Naive thymus-derived CD4-positive, alpha-beta T cell (primary cell): ENCODE measurements around the gene CCDC126. TPM values are rescaled to one million over a fixed set of nuclear protein-coding genes. Genes with fewer than 3 reads are reported as not detected.

ENCODE experiments used
- ATAC-seq: fragments of 150-1000 bp; cut with Tn5 transposase; 2 replicates; pipeline ENCODE4 v1.10.0; 2021; ENCODE audit warnings: mild to moderate bottlenecking, moderate library complexity
- CTCF ChIA-PET: fragments of 350-600 bp; sonication (Branson Sonifier 250); formaldehyde crosslinking; loops from one replicate; lab custom pipeline; 2021; ENCODE audit warnings: antibody characterized with exemption; lab: Charles Lee
- POLR2A ChIA-PET: fragments of 350-600 bp; sonication (Branson Sonifier 250); formaldehyde crosslinking; loops from one replicate; lab custom pipeline; 2021; ENCODE audit warnings: antibody characterized with exemption, inconsistent platforms; lab: Charles Lee
- DNase-seq, 9 donors: peaks; one replicate each; pipeline versions ENCODE4 v3.0.0 to v3.0.0-alpha.2; 2020 to 2022; ENCODE audit warnings: mixed read lengths in 1 of 9
- H3K27ac ChIP-seq: one replicate; pipeline ENCODE4 v1.7.0; 2013; ENCODE audit warnings: mild to moderate bottlenecking, low read depth, low read length, moderate library complexity
- H3K27me3 ChIP-seq, 2 donors: one replicate each; pipeline ENCODE4 v1.7.0; 2013; ENCODE audit warnings: low read length in 2 of 2, mild to moderate bottlenecking in 2 of 2, moderate library complexity in 2 of 2; ENCODE audit not compliant: control insufficient read depth in 2 of 2, insufficient read depth in 2 of 2
- H3K36me3 ChIP-seq, 3 experiments: 1 replicate in 2 of 3; 2 replicates in 1 of 3; pipeline ENCODE4 v1.7.0; 2013; ENCODE audit warnings: low read length in 3 of 3, mild to moderate bottlenecking in 3 of 3, moderate library complexity in 1 of 3; ENCODE audit not compliant: insufficient read depth in 3 of 3, control insufficient read depth in 2 of 3
- H3K4me1 ChIP-seq, 2 donors: one replicate each; pipeline ENCODE4 v1.7.0; 2013; ENCODE audit warnings: low read length in 2 of 2, mild to moderate bottlenecking in 2 of 2, moderate library complexity in 1 of 2; ENCODE audit not compliant: control insufficient read depth in 2 of 2, insufficient read depth in 2 of 2
- H3K4me3 ChIP-seq: 2 replicates; pipeline ENCODE4 v1.7.0; 2013; ENCODE audit warnings: mild to moderate bottlenecking, low read length
- H3K9me3 ChIP-seq, 3 experiments: 1 replicate in 2 of 3; 2 replicates in 1 of 3; pipeline ENCODE4 v1.7.0; 2013; ENCODE audit warnings: low read length in 3 of 3; ENCODE audit not compliant: control insufficient read depth in 2 of 3
- H3K27ac Mint-ChIP-seq, 9 donors: one replicate each; pipeline ENCODE4 v1.8.0; 2020 to 2022; ENCODE audit warnings: mixed read lengths in 9 of 9, mild to moderate bottlenecking in 8 of 9, moderate library complexity in 5 of 9, inconsistent platforms in 2 of 9
- H3K27me3 Mint-ChIP-seq, 5 donors: one replicate each; pipeline ENCODE4 v1.8.0; 2021 to 2022; ENCODE audit warnings: mixed read lengths in 5 of 5, mild to moderate bottlenecking in 1 of 5
- H3K36me3 Mint-ChIP-seq, 5 donors: one replicate each; pipeline ENCODE4 v1.8.0; 2020 to 2022; ENCODE audit warnings: mixed read lengths in 5 of 5, mild to moderate bottlenecking in 3 of 5, inconsistent platforms in 1 of 5
- H3K4me1 Mint-ChIP-seq, 7 donors: one replicate each; pipeline ENCODE4 v1.8.0; 2020 to 2022; ENCODE audit warnings: mixed read lengths in 7 of 7, mild to moderate bottlenecking in 3 of 7, inconsistent platforms in 1 of 7
- H3K4me3 Mint-ChIP-seq, 10 donors: one replicate each; pipeline ENCODE4 v1.8.0; 2020 to 2022; ENCODE audit warnings: mild to moderate bottlenecking in 10 of 10, mixed read lengths in 10 of 10, moderate library complexity in 6 of 10, inconsistent platforms in 2 of 10
- H3K9me3 Mint-ChIP-seq, 11 donors: one replicate each; pipeline ENCODE4 v1.8.0; 2020 to 2022; ENCODE audit warnings: mixed read lengths in 11 of 11, mild to moderate bottlenecking in 4 of 11, inconsistent platforms in 1 of 11, moderate library complexity in 1 of 11
- intact Hi-C, 2 donors: fragments of 100-400 bp; cut with micrococcal nuclease; formaldehyde crosslinking; loops; one replicate each; pipeline ENCODE4 v1.15.1; 2023
- polyA plus RNA-seq, 2 donors: library from polyadenylated mRNA; unstranded; fragments of 300-500 nt; fragmentation: Illumina TruSeq; gene quantifications; one replicate each; pipeline ENCODE4 v1.2.3, GENCODE V29; 2021
- total RNA-seq, 6 experiments: library from RNA in 5 of 6; stranded (reverse) in 5 of 6; gene quantifications; 1 replicate in 5 of 6; 2 replicates in 1 of 6; pipeline ENCODE4 v1.2.3 and lab custom pipeline; 2021 to 2026

Gene CCDC126
- total and polyA plus RNA-seq, 7 experiments from 2014 or later: 7.0 to 24.7 (median 16.8) TPM

- ChIA-PET CTCF (no interaction called here), POLR2A (no interaction called here)
- H3K4me3 Mint-ChIP-seq: no peak overlapping the region
- no peaks in the 10 kb centered on the region for H3K27me3 ChIP-seq
- no peaks in the 10 kb centered on the region for H3K9me3 ChIP-seq
- no peaks in the 10 kb centered on the region for H3K27me3 Mint-ChIP-seq
- no peak overlapping the region for H3K4me3 ChIP-seq
- H3K4me1 ChIP-seq: no peaks in the 10 kb centered on the region
- peak overlapping the region in 1 of 9 donors; percentile 17 for H3K27ac Mint-ChIP-seq
- H3K4me1 Mint-ChIP-seq: no peaks in the 10 kb centered on the region
- H3K27ac ChIP-seq: no peak overlapping the region
- H3K9me3 Mint-ChIP-seq: no peaks in the 10 kb centered on the region
- DNase-seq (no peak), ATAC-seq (no peak)
- intact Hi-C loops: no loop called here
- no peaks in the 10 kb centered on the region for H3K36me3 ChIP-seq
- H3K36me3 Mint-ChIP-seq: peaks cover 0 to 19% (median 0%) of the 10 kb centered on the region in 5 donors
These were observed 48.6 kb downstream of the CCDC126 start for GRCh38 chr7:23645822-23646221.

- H3K36me3 ChIP-seq: no peaks in the 10 kb centered on the region
- H3K9me3 ChIP-seq: peaks cover 0 to 25% (median 4%) of the 10 kb centered on the region in 3 experiments
- H3K27me3 Mint-ChIP-seq: no peaks in the 10 kb centered on the region
- no peaks in the 10 kb centered on the region for H3K4me1 ChIP-seq
- ATAC-seq (no peak), DNase-seq (no peak)
- peaks cover 0 to 1% (median 0%) of the 10 kb centered on the region in 7 donors for H3K4me1 Mint-ChIP-seq
- POLR2A ChIA-PET: no interaction called here
- H3K27me3 ChIP-seq: no peaks in the 10 kb centered on the region
- no peak overlapping the region for H3K27ac Mint-ChIP-seq
- peaks cover 4 to 74% (median 30%) of the 10 kb centered on the region in 11 donors for H3K9me3 Mint-ChIP-seq
- H3K36me3 Mint-ChIP-seq: peaks cover 0 to 31% (median 17%) of the 10 kb centered on the region in 5 donors
- H3K4me3 ChIP-seq: no peak overlapping the region
- intact Hi-C loops: loop anchor here in 1 of 2 donors (1.0 kb wide), 1 partner anchor 58 kb away; no protein-coding TSS in a partner anchor
- no peak overlapping the region for H3K27ac ChIP-seq
- CTCF ChIA-PET: interaction anchor here (0.7 kb wide), 1 partner anchor 61 kb away, joined by 5 read pairs; no protein-coding TSS in a partner anchor
- no peak overlapping the region for H3K4me3 Mint-ChIP-seq
These were observed 56.8 kb downstream of the CCDC126 start for GRCh38 chr7:23653942-23654341.

- Mint-ChIP-seq H3K36me3 (peaks cover 0 to 31% (median 18%) of the 10 kb centered on the region in 5 donors), H3K27ac (no peak overlapping the region), H3K9me3 (peaks cover 4 to 79% (median 33%) of the 10 kb centered on the region in 11 donors), H3K4me1 (peaks cover 0 to 1% (median 0%) of the 10 kb centered on the region in 7 donors), H3K4me3 (no peak overlapping the region), H3K27me3 (no peaks in the 10 kb centered on the region)
- Histone ChIP-seq H3K4me3 (no peak overlapping the region), H3K4me1 (no peaks in the 10 kb centered on the region), H3K27me3 (no peaks in the 10 kb centered on the region), H3K36me3 (no peaks in the 10 kb centered on the region), H3K27ac (no peak overlapping the region), H3K9me3 (peaks cover 0 to 27% (median 4%) of the 10 kb centered on the region in 3 experiments)
- intact Hi-C loops: loop anchor here in 1 of 2 donors (1.0 kb wide), 1 partner anchor 58 kb away; no protein-coding TSS in a partner anchor
- DNase-seq: no peak
- CTCF ChIA-PET: no interaction called here
- POLR2A ChIA-PET: no interaction called here
- no peak for ATAC-seq
These were observed 57.3 kb downstream of the CCDC126 start for GRCh38 chr7:23654508-23654907.

- Mint-ChIP-seq H3K36me3 (peaks cover 0 to 31% (median 18%) of the 10 kb centered on the region in 5 donors), H3K27me3 (no peaks in the 10 kb centered on the region), H3K27ac (no peak overlapping the region), H3K4me3 (no peak overlapping the region), H3K4me1 (peaks cover 0 to 1% (median 0%) of the 10 kb centered on the region in 7 donors), H3K9me3 (peaks cover 4 to 83% (median 33%) of the 10 kb centered on the region in 11 donors)
- ATAC-seq (no peak), DNase-seq (no peak)
- POLR2A ChIA-PET: no interaction called here
- no peaks in the 10 kb centered on the region for H3K4me1 ChIP-seq
- peaks cover 0 to 27% (median 4%) of the 10 kb centered on the region in 3 experiments for H3K9me3 ChIP-seq
- no peaks in the 10 kb centered on the region for H3K36me3 ChIP-seq
- H3K27me3 ChIP-seq: no peaks in the 10 kb centered on the region
- H3K4me3 ChIP-seq: no peak overlapping the region
- CTCF ChIA-PET: no interaction called here
- H3K27ac ChIP-seq: no peak overlapping the region
- intact Hi-C loops: no loop called here
These were observed 58.3 kb downstream of the CCDC126 start for GRCh38 chr7:23655433-23655832.

- H3K9me3 Mint-ChIP-seq: peaks cover 4 to 63% (median 22%) of the 10 kb centered on the region in 11 donors
- no peaks in the 10 kb centered on the region for H3K4me1 ChIP-seq
- peaks cover 0 to 18% (median 12%) of the 10 kb centered on the region in 5 donors for H3K36me3 Mint-ChIP-seq
- ATAC-seq: no peak
- H3K4me3 ChIP-seq: no peak overlapping the region
- H3K27ac ChIP-seq: no peak overlapping the region
- no peaks in the 10 kb centered on the region for H3K36me3 ChIP-seq
- CTCF ChIA-PET: interaction anchor here (1.6 kb wide), 1 partner anchor 20 kb away, joined by 5 read pairs; no protein-coding TSS in a partner anchor
- DNase-seq: no peak
- POLR2A ChIA-PET: no interaction called here
- H3K4me3 Mint-ChIP-seq: no peak overlapping the region
- no peaks in the 10 kb centered on the region for H3K27me3 Mint-ChIP-seq
- H3K27me3 ChIP-seq: no peaks in the 10 kb centered on the region
- no peaks in the 10 kb centered on the region for H3K4me1 Mint-ChIP-seq
- no peak overlapping the region for H3K27ac Mint-ChIP-seq
- peaks cover 0 to 15% (median 4%) of the 10 kb centered on the region in 3 experiments for H3K9me3 ChIP-seq
- intact Hi-C loops: no loop called here
These were observed 61.7 kb downstream of the CCDC126 start for GRCh38 chr7:23658831-23659427.

- Mint-ChIP-seq H3K36me3 (peaks cover 0 to 12% (median 9%) of the 10 kb centered on the region in 5 donors), H3K27ac (no peak overlapping the region), H3K9me3 (peaks cover 0 to 38% (median 12%) of the 10 kb centered on the region in 11 donors), H3K4me3 (no peak overlapping the region), H3K4me1 (no peaks in the 10 kb centered on the region), H3K27me3 (no peaks in the 10 kb centered on the region)
- no peak for DNase-seq
- no peak for ATAC-seq
- Histone ChIP-seq H3K36me3 (no peaks in the 10 kb centered on the region), H3K27ac (no peak overlapping the region), H3K4me1 (no peaks in the 10 kb centered on the region), H3K9me3 (peaks cover 0 to 5% (median 0%) of the 10 kb centered on the region in 3 experiments), H3K4me3 (no peak overlapping the region), H3K27me3 (no peaks in the 10 kb centered on the region)
- intact Hi-C loops: no loop called here
- ChIA-PET CTCF (no interaction called here), POLR2A (no interaction called here)
These were observed 64.2 kb downstream of the CCDC126 start for GRCh38 chr7:23661385-23661784.
